HL-60 (cell line): Measurements from ENCODE around the gene KANSL1.

ENCODE experiments used
- DNase-seq, 2 experiments: peaks; one replicate each; pipeline ENCODE4 v3.0.0-alpha.2; 2010 to 2020; ENCODE audit warnings: low read depth in 1 of 2, low spot score in 1 of 2
- H3K27ac ChIP-seq: fragments of 250-450 bp; sonication (Bioruptor Pico); replicated peaks from 2 replicates; pipeline ENCODE4 v1.5.1; 2020; ENCODE audit warnings: mild to moderate bottlenecking, moderate library complexity
- H3K27me3 ChIP-seq: fragments of 250-450 bp; sonication (Bioruptor Pico); 2 replicates; pipeline ENCODE4 v1.5.1; 2021; ENCODE audit warnings: mild to moderate bottlenecking, moderate library complexity; ENCODE audit not compliant: insufficient read depth, poor library complexity, severe bottlenecking
- H3K4me3 ChIP-seq: replicated peaks from 2 replicates; pipeline ENCODE4 v1.5.1; 2011; ENCODE audit warnings: mild to moderate bottlenecking, control low read depth, low read length; ENCODE audit not compliant: insufficient read depth
- CTCF ChIP-seq: IDR thresholded peaks from one replicate; pipeline ENCODE4 v1.5.1; 2011; ENCODE audit warnings: low read length, control low read depth, inconsistent platforms; ENCODE audit not compliant: insufficient read depth
- GABPA ChIP-seq: IDR thresholded peaks from 2 replicates; pipeline ENCODE4 v1.6.1; 2012; ENCODE audit warnings: low read depth
- POLR2AphosphoS5 ChIP-seq: IDR thresholded peaks from 2 replicates; pipeline ENCODE4 v1.6.1; 2012; ENCODE audit warnings: low read depth
- REST ChIP-seq: IDR thresholded peaks from 2 replicates; pipeline ENCODE4 v1.6.1; 2012; ENCODE audit warnings: low read depth; ENCODE audit not compliant: insufficient replicate concordance
- SPI1 ChIP-seq: IDR thresholded peaks from 2 replicates; pipeline ENCODE4 v1.6.1; 2012; ENCODE audit warnings: low read depth, mild to moderate bottlenecking, borderline replicate concordance

The KANSL1 gene

GRCh38 chr17:46136820-46137219, 56.4 kb downstream of the KANSL1 start:
- DNase-seq, result no peak
- Histone ChIP-seq H3K27ac (peak overlapping the region; percentile 4; the same call in 1 of the 2 replicates), H3K27me3 (no peaks in the 10 kb centered on the region), H3K4me3 (no peak overlapping the region)
- TF ChIP-seq GABPA (no peak), CTCF (no peak), SPI1 (no peak), REST (no peak), POLR2AphosphoS5 (no peak)

- H3K27me3 ChIP-seq, result no peaks in the 10 kb centered on the region
- TF ChIP-seq GABPA, result no peak
- TF ChIP-seq POLR2AphosphoS5, result no peak
- DNase-seq, result no peak
- no peak overlapping the region for H3K4me3 ChIP-seq
- no peak overlapping the region for H3K27ac ChIP-seq
Measured at GRCh38 chr17:46135879-46136563, 57.2 kb downstream of the KANSL1 start.

- TF ChIP-seq REST, result no peak
- TF ChIP-seq CTCF, result no peak
- no peak for TF ChIP-seq SPI1
- no peak for TF ChIP-seq POLR2AphosphoS5
- TF ChIP-seq GABPA, result no peak
- DNase-seq, result peak in 1 of 2 experiments; percentile 30
- Histone ChIP-seq H3K27me3 (no peaks in the 10 kb centered on the region), H3K4me3 (no peak overlapping the region), H3K27ac (no peak overlapping the region)
Measured at GRCh38 chr17:46135126-46135812, 58.0 kb downstream of the KANSL1 start.

- TF ChIP-seq POLR2AphosphoS5 (no peak), GABPA (no peak), SPI1 (no peak), REST (no peak), CTCF (no peak)
- Histone ChIP-seq H3K4me3 (no peak overlapping the region), H3K27ac (no peak overlapping the region), H3K27me3 (no peaks in the 10 kb centered on the region)
- no peak for DNase-seq
Measured at GRCh38 chr17:46129302-46129701, 63.9 kb downstream of the KANSL1 start.
